Esophagus muscularis mucosa (tissue), 4 donors: ENCODE measurements around the gene SLC38A10. TPM values are rescaled to one million over a fixed set of nuclear protein-coding genes. Genes with fewer than 3 reads are reported as not detected.

Experiments
- DNase-seq: peaks from one replicate; pipeline ENCODE4 v3.0.0-alpha.2; 2017; ENCODE audit errors: extremely low spot score
- H3K27ac ChIP-seq, 4 donors: fragments of 200-600 bp; sonication (generic); replicated peaks in 1 of 4; 1 replicate in 3 of 4; 2 replicates in 1 of 4; pipeline ENCODE4 v1.5.1; 2016 to 2019; ENCODE audit warnings: mild to moderate bottlenecking in 1 of 4
- H3K27me3 ChIP-seq, 4 donors: fragments of 200-600 bp; sonication (generic); one replicate each; pipeline versions ENCODE4 v1.5.1 to v1.6.0; 2016 to 2019
- H3K36me3 ChIP-seq, 4 donors: fragments of 200-600 bp; sonication (generic); one replicate each; pipeline ENCODE4 v1.5.1; 2016 to 2019
- H3K4me1 ChIP-seq, 4 donors: fragments of 200-600 bp; sonication (generic); one replicate each; pipeline ENCODE4 v1.5.1; 2016 to 2019
- H3K4me3 ChIP-seq, 4 donors: fragments of 200-600 bp; sonication (generic); 1 replicate in 2 of 4; 2 replicates in 2 of 4; pipeline ENCODE4 v1.5.1; 2016 to 2019; ENCODE audit warnings: mild to moderate bottlenecking in 4 of 4, moderate library complexity in 1 of 4
- H3K9me3 ChIP-seq, 4 donors: fragments of 200-600 bp; sonication (generic); 1 replicate in 3 of 4; 2 replicates in 1 of 4; pipeline ENCODE4 v1.5.1; 2016 to 2019
- CTCF ChIP-seq, 3 experiments: fragments of 200-600 bp in 2 of 3; fragments of 450-650 bp in 1 of 3; sonication (generic) in 2 of 3; IDR thresholded peaks; one replicate each; pipeline ENCODE4 v1.5.1; 2017 to 2019; ENCODE audit warnings: antibody characterized with exemption in 3 of 3, mild to moderate bottlenecking in 2 of 3, moderate library complexity in 1 of 3
- EP300 ChIP-seq: sonication (generic); formaldehyde crosslinking; IDR thresholded peaks from one replicate; pipeline ENCODE4 v1.6.1; 2017; ENCODE audit warnings: antibody characterized with exemption
- POLR2A ChIP-seq: fragments of 450-650 bp; IDR thresholded peaks from one replicate; pipeline ENCODE4 v1.6.1; 2017; ENCODE audit warnings: antibody characterized with exemption, moderate library complexity, mild to moderate bottlenecking, low read depth
- POLR2AphosphoS5 ChIP-seq, 2 donors: sonication (generic); formaldehyde crosslinking; IDR thresholded peaks; one replicate each; pipeline ENCODE4 v1.6.1; 2017; ENCODE audit warnings: antibody characterized with exemption in 2 of 2
- WGBS: methylation state at CpG from one replicate; pipeline ENCODE4 v1.1.5; 2018; 5-methylcytosine and 5-hydroxymethylcytosine counted together
- intact Hi-C: fragments of 100-400 bp; cut with DNase I; formaldehyde crosslinking; loops from one replicate; pipeline ENCODE4 v1.15.1; 2023
- total RNA-seq, 4 donors: library from RNA; depleted of rRNA; stranded (reverse); fragments of >200 nt; gene quantifications; one replicate each; pipeline versions ENCODE4 v1.1.0 to v1.2.1, GENCODE V29; 2016

Gene SLC38A10
- total RNA-seq, 4 donors from 2014 or later, result 78.0 to 103 (median 93.4) TPM

- TF ChIP-seq POLR2AphosphoS5 (IDR thresholded peaks at IDR 0.05) (no peak), EP300 (no peak), POLR2A (no peak), CTCF (IDR thresholded peaks at IDR 0.05) (no peak)
- Histone ChIP-seq H3K4me1 (peaks cover 4 to 10% (median 7%) of the 10 kb centered on the region in 4 donors), H3K4me3 (no peak overlapping the region), H3K36me3 (no peaks in the 10 kb centered on the region), H3K9me3 (no peaks in the 10 kb centered on the region), H3K27me3 (no peaks in the 10 kb centered on the region), H3K27ac (no peak overlapping the region)
- DNase-seq, result no peak
- WGBS, result 89% methylated on average over 11 of the region's 11 CpGs
- intact Hi-C loops, result no loop called here
Measured at GRCh38 chr17:81303385-81303784, 8.3 kb upstream of the SLC38A10 start.

GRCh38 chr17:81302861-81303333 is 7.8 kb upstream of the SLC38A10 start:
- no peak for DNase-seq
- Histone ChIP-seq H3K36me3 (no peaks in the 10 kb centered on the region), H3K9me3 (no peaks in the 10 kb centered on the region), H3K27me3 (no peaks in the 10 kb centered on the region), H3K4me1 (peaks cover 0 to 6% (median 2%) of the 10 kb centered on the region in 4 donors), H3K27ac (no peak overlapping the region), H3K4me3 (no peak overlapping the region)
- intact Hi-C loops, result no loop called here
- TF ChIP-seq POLR2A, result no peak
- TF ChIP-seq CTCF (IDR thresholded peaks at IDR 0.05), result no peak
- TF ChIP-seq POLR2AphosphoS5 (IDR thresholded peaks at IDR 0.05), result no peak
- TF ChIP-seq EP300, result no peak
- WGBS, result 85% methylated on average over 8 of the region's 15 CpGs

- intact Hi-C loops, result no loop called here
- no peak overlapping the region for H3K4me3 ChIP-seq
Measured at GRCh38 chr17:81302324-81302723, 7.2 kb upstream of the SLC38A10 start.

GRCh38 chr17:81301195-81302144 is 6.4 kb upstream of the SLC38A10 start:
- TF ChIP-seq POLR2A (no peak), EP300 (no peak), POLR2AphosphoS5 (IDR thresholded peaks at IDR 0.05) (no peak), CTCF (IDR thresholded peaks at IDR 0.05) (no peak)
- Histone ChIP-seq H3K27ac (no peak overlapping the region), H3K36me3 (no peaks in the 10 kb centered on the region), H3K4me1 (peaks cover 0 to 8% (median 2%) of the 10 kb centered on the region in 4 donors), H3K9me3 (no peaks in the 10 kb centered on the region), H3K27me3 (no peaks in the 10 kb centered on the region), H3K4me3 (no peak overlapping the region)
- intact Hi-C loops, result no loop called here
- no peak for DNase-seq
- 78% methylated on average over 28 of the region's 37 CpGs for WGBS

More at GRCh38 chr17:81302324-81302723, 7.2 kb upstream of the SLC38A10 start:
- Histone ChIP-seq H3K27ac (no peak overlapping the region), H3K27me3 (no peaks in the 10 kb centered on the region), H3K4me1 (peaks cover 0 to 6% (median 2%) of the 10 kb centered on the region in 4 donors), H3K9me3 (no peaks in the 10 kb centered on the region), H3K36me3 (no peaks in the 10 kb centered on the region)
- 87% methylated on average over 5 of the region's 10 CpGs for WGBS
- DNase-seq, result no peak
- TF ChIP-seq CTCF (IDR thresholded peaks at IDR 0.05) (no peak), EP300 (no peak), POLR2AphosphoS5 (IDR thresholded peaks at IDR 0.05) (no peak), POLR2A (no peak)
